Pulmonary artery endothelial cell (primary cell): ENCODE measurements around the gene SMARCA1. TPM values are rescaled to one million over a fixed set of nuclear protein-coding genes. Genes with fewer than 3 reads are reported as not detected.

Experiments used
- DNase-seq: peaks from one replicate; pipeline ENCODE4 v3.0.0-alpha.2; 2011; ENCODE audit warnings: low read depth, low spot score
- total RNA-seq: library from RNA; depleted of rRNA; stranded (reverse); fragments of >200 nt; gene quantifications from 2 replicates; pipeline ENCODE4 v1.2.3, GENCODE V29; 2014

Gene SMARCA1
- total RNA-seq, 1 donor from 2014 or later, result 31.5 TPM

DNA sequence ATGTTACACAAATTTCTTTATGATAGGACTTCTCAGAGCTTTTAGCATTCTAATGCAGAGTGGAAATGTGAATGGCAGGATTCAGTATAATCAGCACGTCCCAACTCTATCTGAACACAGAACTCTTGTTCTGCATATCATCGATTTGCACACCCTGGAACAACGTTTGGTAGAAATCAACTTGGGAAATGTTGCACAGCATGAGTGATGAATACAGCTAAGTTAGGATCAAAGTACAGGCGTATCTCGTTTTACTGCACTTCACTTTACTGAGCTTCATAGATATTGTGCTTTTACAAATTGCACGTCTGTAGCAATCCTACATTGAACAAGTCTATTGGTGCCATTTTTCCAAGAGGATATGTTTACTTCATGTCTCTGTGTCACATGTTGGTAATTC lies 70.8 kb downstream of the SMARCA1 start:
- no peak for DNase-seq

DNA sequence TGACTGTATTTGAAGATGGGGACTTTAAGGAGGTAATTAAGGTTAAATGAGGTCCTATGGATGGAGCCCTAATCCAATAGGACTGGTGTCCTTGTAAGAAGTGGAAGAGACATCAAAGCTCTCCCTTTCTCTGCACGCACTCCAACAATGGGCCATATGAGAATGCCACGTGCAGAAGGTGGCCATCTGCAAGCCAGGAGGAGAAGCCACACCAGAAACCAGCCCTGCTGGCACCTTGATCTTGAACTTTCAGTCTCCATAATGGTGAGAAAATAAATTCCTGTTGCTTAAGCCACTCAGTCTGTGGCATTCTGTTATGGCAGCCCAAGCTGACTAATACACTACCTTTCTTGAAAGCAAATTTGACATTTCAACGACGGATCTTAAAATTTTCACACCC lies 73.2 kb downstream of the SMARCA1 start:
- DNase-seq, result no peak

DNA sequence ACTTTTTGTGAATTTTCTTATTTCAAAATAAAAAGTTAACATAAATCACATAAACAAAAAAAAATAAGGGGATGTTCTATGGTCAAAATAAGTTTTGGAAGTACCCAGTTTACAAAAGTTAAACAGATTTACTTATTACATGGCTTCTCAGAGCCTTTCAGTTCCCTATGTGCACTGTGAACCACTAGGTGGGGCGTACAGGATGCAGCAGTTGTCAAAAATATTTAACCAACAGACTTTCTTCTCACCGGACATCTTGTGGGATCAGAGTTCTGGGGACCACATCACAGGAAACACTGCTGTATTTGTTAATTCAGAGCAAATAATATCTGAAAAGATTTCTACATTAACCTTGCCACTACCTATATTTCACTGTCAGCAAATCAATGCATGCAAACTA lies 74.1 kb downstream of the SMARCA1 start:
- DNase-seq, result no peak

DNA sequence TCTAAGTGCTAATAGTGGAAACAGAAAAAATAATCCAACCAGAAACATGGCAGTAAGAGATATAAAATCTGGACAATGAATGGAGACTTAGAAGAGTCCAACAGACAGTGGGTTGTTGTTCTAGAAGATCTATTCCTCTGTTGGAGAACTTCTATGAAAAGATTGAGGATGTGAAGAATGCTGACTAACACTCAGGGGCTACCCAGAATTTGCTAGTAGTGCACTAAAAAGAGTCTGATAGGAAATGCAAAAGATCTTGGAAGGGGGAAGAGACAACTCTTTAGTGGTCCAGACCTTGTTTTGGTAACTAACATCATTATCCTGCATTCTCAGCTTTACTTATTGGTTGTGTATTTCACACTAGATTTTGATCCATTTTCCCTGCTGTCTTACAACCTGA lies 77.9 kb downstream of the SMARCA1 start:
- DNase-seq, result no peak

DNA sequence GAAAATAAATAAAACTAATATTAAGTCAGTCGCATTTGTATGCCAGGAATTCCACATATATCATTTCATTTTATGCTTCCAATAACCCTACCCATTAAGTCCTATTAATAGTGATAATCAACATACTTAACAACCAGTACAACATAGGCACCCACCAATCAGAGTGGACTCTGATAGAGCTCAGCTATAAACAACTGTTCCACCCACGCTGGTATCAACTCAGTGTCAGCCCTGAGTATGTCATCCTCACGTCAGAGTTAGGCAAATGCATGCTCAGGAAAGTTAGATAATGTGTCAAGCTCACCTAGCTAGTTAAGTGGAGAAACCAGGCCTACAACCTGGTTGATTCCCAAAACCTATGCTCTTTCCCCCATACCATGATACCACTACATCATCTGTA lies 89.3 kb downstream of the SMARCA1 start:
- DNase-seq, result no peak

DNA sequence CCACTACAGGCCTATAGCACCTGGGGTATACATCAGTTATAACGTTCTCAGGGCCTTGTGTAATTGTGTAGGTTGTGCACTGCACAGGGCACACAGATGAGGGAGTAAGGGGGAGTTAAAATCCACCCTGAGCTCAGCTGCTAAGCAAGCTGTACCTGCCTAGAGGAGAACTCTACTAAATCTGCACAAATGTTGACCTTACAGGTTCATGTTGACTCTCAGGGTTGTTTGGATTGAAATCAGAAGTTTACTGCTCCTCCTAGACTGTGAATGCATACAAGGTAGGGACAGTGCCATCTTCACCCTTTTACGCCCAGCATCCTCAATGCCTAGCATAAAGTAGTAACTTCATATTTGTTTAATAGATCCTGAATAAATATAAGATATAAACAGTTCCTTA lies 89.8 kb downstream of the SMARCA1 start:
- DNase-seq, result no peak

DNA sequence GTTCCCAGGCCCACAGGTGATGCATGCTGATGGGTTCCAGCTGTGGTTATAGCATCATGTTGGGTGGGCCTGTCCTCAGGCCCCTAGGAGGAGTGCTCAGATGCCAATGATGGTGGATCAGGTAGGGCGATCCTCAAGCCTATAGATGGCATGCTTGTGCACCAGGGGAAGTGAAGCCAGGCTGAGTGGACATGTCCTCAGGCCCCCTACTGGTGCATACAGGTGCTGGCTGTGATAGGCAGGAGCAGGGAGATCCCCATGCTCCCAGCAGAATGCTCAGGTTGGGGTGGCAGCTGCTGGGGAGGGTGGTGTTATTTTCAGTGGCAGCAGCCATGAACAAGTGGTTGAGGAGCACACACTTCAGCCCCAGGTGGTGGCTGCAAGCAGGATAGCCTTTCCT lies 96.0 kb downstream of the SMARCA1 start:
- no peak for DNase-seq

DNA sequence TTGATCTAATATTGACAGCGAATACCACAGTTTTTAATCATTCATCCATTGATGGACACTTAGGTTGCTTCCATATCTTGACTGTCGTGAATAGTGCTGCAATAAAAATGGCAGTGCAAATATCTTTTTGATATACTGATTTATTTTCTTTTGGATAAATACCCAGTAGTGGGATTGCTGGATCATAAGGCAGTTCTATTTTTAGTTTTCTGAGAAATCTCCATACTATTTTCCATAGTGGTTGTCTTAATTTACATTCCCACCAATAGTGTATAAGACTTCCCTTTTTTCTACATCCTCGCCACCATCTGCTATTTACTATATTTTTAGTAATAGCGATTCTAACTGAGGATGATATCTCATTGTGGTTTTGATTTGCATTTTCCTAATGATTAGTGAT lies 100.1 kb downstream of the SMARCA1 start:
- DNase-seq, result no peak

DNA sequence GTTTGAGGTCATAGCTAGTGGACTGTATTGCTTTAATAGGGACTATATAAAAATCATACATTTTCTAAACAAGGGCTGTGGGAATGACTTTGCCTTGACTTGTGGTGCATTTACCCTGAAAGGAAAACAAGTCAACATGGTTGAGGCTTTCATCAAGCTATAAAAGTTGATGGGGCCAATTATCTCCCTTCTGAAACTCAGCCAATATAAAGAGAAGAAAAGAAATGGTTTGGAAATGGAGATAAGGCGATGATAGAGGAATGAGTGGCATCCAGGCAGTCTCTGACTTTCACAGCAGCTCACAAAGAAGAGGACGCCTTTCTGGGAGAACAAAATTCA lies 118.7 kb downstream of the SMARCA1 start:
- DNase-seq, result no peak

DNA sequence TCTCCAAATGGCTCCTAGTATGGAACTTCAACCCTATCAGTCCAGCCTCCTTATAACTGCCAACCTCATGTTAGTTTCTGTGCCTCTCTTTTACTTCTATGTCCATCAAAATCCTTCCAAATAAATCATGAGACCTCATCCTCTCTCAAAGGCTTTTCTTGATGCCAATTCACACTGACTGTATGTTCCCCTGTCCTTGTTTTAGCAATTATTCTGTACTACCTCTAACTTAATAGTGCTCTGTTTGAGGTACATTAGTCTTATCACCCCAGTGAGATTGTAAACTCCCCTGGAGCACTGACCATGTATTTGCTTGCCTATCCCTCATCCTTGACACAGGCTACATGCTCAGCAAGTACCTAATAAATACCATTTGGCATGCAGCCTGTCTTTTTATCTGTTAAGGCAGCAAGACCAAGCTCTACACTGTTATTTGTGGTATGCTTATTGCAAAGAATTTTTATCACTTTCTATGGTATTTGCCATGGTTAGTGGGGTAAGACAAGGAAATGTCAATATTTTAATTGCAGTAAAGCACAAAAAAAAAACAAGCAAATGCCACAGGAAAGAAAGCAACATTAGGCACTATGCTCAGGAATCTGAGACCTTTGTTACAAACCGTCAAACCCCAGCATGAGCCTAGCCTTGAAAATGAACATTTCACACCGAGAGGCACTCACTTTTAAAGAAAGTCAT lies 119.2 kb downstream of the SMARCA1 start:
- DNase-seq, result no peak

Other genes with a start within 250 kb of the SMARCA1 start
- 14.6 and 16.3 TPM in 2 replicates for gene OCRL, start 16.8 kb upstream of the SMARCA1 start, total RNA-seq
- 83.9 and 224 TPM in 2 replicates for gene APLN, start 131.5 kb upstream of the SMARCA1 start, total RNA-seq
- not detected in 2 replicates for gene XPNPEP2, start 215.5 kb upstream of the SMARCA1 start, total RNA-seq